Measurements from ENCODE around the gene DCDC1. TPM values are rescaled to one million over a fixed set of nuclear protein-coding genes. Genes with fewer than 3 reads are reported as not detected.

The DCDC1 gene
- polyA plus RNA-seq (ENCODE audit: insufficient read depth in 1 of 5, insufficient read length in 5 of 5, low replicate concordance in 1 of 5) = 1 to 10 TPM; 1.7 to 3.2 (median 2.6) TPM
- long read RNA-seq, donor 1 = 0 reads
- long read RNA-seq, donor 2 = 0 reads
- long read RNA-seq, donor 3 = 0 reads
- long read RNA-seq, donor 4 = 0 reads
- long read RNA-seq, donor 5 = 0 reads
- long read RNA-seq, donor 6 = 0 reads
- long read RNA-seq, donor 7, partial matches to known transcripts = 10 of 10 reads
- long read RNA-seq, donor 7, other reads (novel, unspliced or antisense) = 0 of 10 reads
- long read RNA-seq, donor 8 = 0 reads

- DNase-seq = peak; percentile 91
Measured at GRCh38 chr11:31369348-31370329, at the start of gene DCDC1, which contains the start of gene DNAJC24. TSS of gene DCDC1 (minus strand) at chr11:31369739. CDS start at chr11:31328280, 41,459 bp downstream. TSS of gene DNAJC24 (plus strand) at chr11:31369860. CDS start at chr11:31370749, 889 bp downstream.

GRCh38 chr11:31419138-31419537 is 49.6 kb upstream of the DCDC1 start:
- DNase-seq = no peak

- DNase-seq = no peak
Measured at GRCh38 chr11:31417816-31418215, 48.3 kb upstream of the DCDC1 start.

- no peak for DNase-seq
Measured at GRCh38 chr11:31417357-31417756, 47.8 kb upstream of the DCDC1 start.

- no peak for DNase-seq
Measured at GRCh38 chr11:31415435-31415834, 45.9 kb upstream of the DCDC1 start.

- DNase-seq = no peak
Measured at GRCh38 chr11:31414338-31414737, 44.8 kb upstream of the DCDC1 start.

GRCh38 chr11:31412946-31413345 is 43.4 kb upstream of the DCDC1 start:
- no peak for DNase-seq

GRCh38 chr11:31408201-31408600 is 38.7 kb upstream of the DCDC1 start:
- DNase-seq = no peak

- no peak for DNase-seq
Measured at GRCh38 chr11:31404614-31405013, 35.1 kb upstream of the DCDC1 start.

GRCh38 chr11:31397239-31397834 is 27.8 kb upstream of the DCDC1 start:
- DNase-seq = peak; percentile 4 to 23

- no peak for DNase-seq
Measured at GRCh38 chr11:31387379-31387778, 17.8 kb upstream of the DCDC1 start.

- no peak for DNase-seq
Measured at GRCh38 chr11:31383116-31383515, 13.6 kb upstream of the DCDC1 start.

GRCh38 chr11:31375879-31376278 is 6.3 kb upstream of the DCDC1 start:
- DNase-seq = no peak

GRCh38 chr11:31366795-31367194 is 2.7 kb downstream of the DCDC1 start:
- no peak for DNase-seq

- no peak for DNase-seq
Measured at GRCh38 chr11:31361743-31362142, 7.8 kb downstream of the DCDC1 start.

- no peak for DNase-seq
Measured at GRCh38 chr11:31355817-31356216, 13.7 kb downstream of the DCDC1 start.

GRCh38 chr11:31355131-31355530 is 14.4 kb downstream of the DCDC1 start:
- no peak for DNase-seq

GRCh38 chr11:31351168-31351567 is 18.4 kb downstream of the DCDC1 start:
- no peak for DNase-seq

GRCh38 chr11:31340903-31341572 is 28.5 kb downstream of the DCDC1 start:
- DNase-seq = no peak

GRCh38 chr11:31337806-31338205 is 31.7 kb downstream of the DCDC1 start:
- no peak for DNase-seq

- DNase-seq = no peak
Measured at GRCh38 chr11:31328697-31329096, 40.8 kb downstream of the DCDC1 start.

GRCh38 chr11:31327417-31327816 is 42.1 kb downstream of the DCDC1 start:
- DNase-seq = no peak

Data from right lung (tissue), 10 donors.